Endothelial cell (in vitro differentiated cells): ENCODE results near the gene PRKG1. TPM values are rescaled to one million over a fixed set of nuclear protein-coding genes. Genes with fewer than 3 reads are reported as not detected.

ENCODE experiments used
- DNase-seq: peaks from one replicate; pipeline ENCODE4 v3.0.0; 2021; ENCODE audit warnings: low spot score
- H3K27ac Mint-ChIP-seq: one replicate; pipeline ENCODE4 v1.8.0; 2021; ENCODE audit warnings: mixed read lengths, inconsistent platforms; ENCODE audit not compliant: unreplicated experiment
- H3K27me3 Mint-ChIP-seq: one replicate; pipeline ENCODE4 v1.8.0; 2021; ENCODE audit warnings: mild to moderate bottlenecking, moderate library complexity, mixed read lengths, inconsistent platforms; ENCODE audit not compliant: unreplicated experiment
- H3K36me3 Mint-ChIP-seq: one replicate; pipeline ENCODE4 v1.8.0; 2021; ENCODE audit warnings: mild to moderate bottlenecking, low read depth, mixed read lengths, inconsistent platforms; ENCODE audit not compliant: unreplicated experiment
- H3K4me1 Mint-ChIP-seq: one replicate; pipeline ENCODE4 v1.8.0; 2021; ENCODE audit warnings: mild to moderate bottlenecking, mixed read lengths, inconsistent platforms; ENCODE audit not compliant: unreplicated experiment
- H3K4me3 Mint-ChIP-seq: one replicate; pipeline ENCODE4 v1.8.0; 2021; ENCODE audit warnings: mild to moderate bottlenecking, mixed read lengths, inconsistent platforms; ENCODE audit not compliant: unreplicated experiment
- H3K9me3 Mint-ChIP-seq: one replicate; pipeline ENCODE4 v1.8.0; 2021; ENCODE audit warnings: mixed read lengths, inconsistent platforms; ENCODE audit not compliant: unreplicated experiment
- CTCF ChIP-seq: fragments of 200-600 bp; sonication (generic); IDR thresholded peaks from one replicate; pipeline ENCODE4 v1.5.0; 2021; ENCODE audit warnings: antibody characterized with exemption; ENCODE audit not compliant: unreplicated experiment
- total RNA-seq: library from RNA; stranded (reverse); fragmentation: NEBNext Ultra II Directional; extraction: Animal tissue kit (Norgen Biotek cat#: 25700); gene quantifications from one replicate; pipeline ENCODE4 v1.2.1, GENCODE V29; 2021; ENCODE audit not compliant: unreplicated experiment

PRKG1 gene
- total RNA-seq, 1 donor from 2014 or later = 10.7 TPM

GRCh38 chr10:51312817-51313216 is 238.5 kb downstream of the PRKG1 start:
- H3K27ac Mint-ChIP-seq = no peak overlapping the region
- TF ChIP-seq CTCF = no peak

GRCh38 chr10:51313251-51313650 is 239.0 kb downstream of the PRKG1 start:
- no peaks in the 10 kb centered on the region for H3K36me3 Mint-ChIP-seq
- H3K4me1 Mint-ChIP-seq = no peaks in the 10 kb centered on the region
- no peak for TF ChIP-seq CTCF
- no peaks in the 10 kb centered on the region for H3K9me3 Mint-ChIP-seq
- no peak for DNase-seq
- H3K4me3 Mint-ChIP-seq = no peak overlapping the region
- H3K27ac Mint-ChIP-seq = no peak overlapping the region
- H3K27me3 Mint-ChIP-seq = no peaks in the 10 kb centered on the region

More at GRCh38 chr10:51312817-51313216, 238.5 kb downstream of the PRKG1 start:
- Mint-ChIP-seq H3K27me3 (no peaks in the 10 kb centered on the region), H3K4me3 (no peak overlapping the region), H3K9me3 (no peaks in the 10 kb centered on the region), H3K36me3 (no peaks in the 10 kb centered on the region), H3K4me1 (no peaks in the 10 kb centered on the region)
- no peak for DNase-seq

- DNase-seq = no peak
- Mint-ChIP-seq H3K4me3 (no peak overlapping the region), H3K27me3 (no peaks in the 10 kb centered on the region), H3K27ac (no peak overlapping the region), H3K9me3 (no peaks in the 10 kb centered on the region), H3K36me3 (no peaks in the 10 kb centered on the region), H3K4me1 (no peaks in the 10 kb centered on the region)
- no peak for TF ChIP-seq CTCF
Observed at GRCh38 chr10:51313773-51314478, 239.6 kb downstream of the PRKG1 start.

GRCh38 chr10:51314481-51314880 is 240.2 kb downstream of the PRKG1 start:
- H3K4me1 Mint-ChIP-seq = no peaks in the 10 kb centered on the region
- no peaks in the 10 kb centered on the region for H3K27me3 Mint-ChIP-seq
- H3K27ac Mint-ChIP-seq = no peak overlapping the region
- DNase-seq = no peak
- H3K9me3 Mint-ChIP-seq = no peaks in the 10 kb centered on the region
- no peak for TF ChIP-seq CTCF
- no peaks in the 10 kb centered on the region for H3K36me3 Mint-ChIP-seq
- no peak overlapping the region for H3K4me3 Mint-ChIP-seq

GRCh38 chr10:51318399-51319172 is 244.3 kb downstream of the PRKG1 start:
- TF ChIP-seq CTCF = no peak
- H3K27me3 Mint-ChIP-seq = peaks cover 1% of the 10 kb centered on the region
- H3K9me3 Mint-ChIP-seq = no peaks in the 10 kb centered on the region
- H3K27ac Mint-ChIP-seq = no peak overlapping the region
- H3K4me1 Mint-ChIP-seq = no peaks in the 10 kb centered on the region
- no peak overlapping the region for H3K4me3 Mint-ChIP-seq
- H3K36me3 Mint-ChIP-seq = no peaks in the 10 kb centered on the region
- no peak for DNase-seq
